GM18907 (cell line): ENCODE results near the gene VPS39.

ENCODE experiments used
- ATAC-seq: cut with Tn5 transposase; IDR thresholded peaks from one replicate; pipeline ENCODE4 v1.9.1; 2021; ENCODE audit warnings: mild to moderate bottlenecking, moderate library complexity; ENCODE audit not compliant: unreplicated experiment

VPS39 gene

GRCh38 chr15:42131826-42132806, 76.0 kb downstream of the VPS39 start:
- no peak for ATAC-seq

- ATAC-seq: no peak
Measured at GRCh38 chr15:42131006-42131405, 77.1 kb downstream of the VPS39 start.

DNA sequence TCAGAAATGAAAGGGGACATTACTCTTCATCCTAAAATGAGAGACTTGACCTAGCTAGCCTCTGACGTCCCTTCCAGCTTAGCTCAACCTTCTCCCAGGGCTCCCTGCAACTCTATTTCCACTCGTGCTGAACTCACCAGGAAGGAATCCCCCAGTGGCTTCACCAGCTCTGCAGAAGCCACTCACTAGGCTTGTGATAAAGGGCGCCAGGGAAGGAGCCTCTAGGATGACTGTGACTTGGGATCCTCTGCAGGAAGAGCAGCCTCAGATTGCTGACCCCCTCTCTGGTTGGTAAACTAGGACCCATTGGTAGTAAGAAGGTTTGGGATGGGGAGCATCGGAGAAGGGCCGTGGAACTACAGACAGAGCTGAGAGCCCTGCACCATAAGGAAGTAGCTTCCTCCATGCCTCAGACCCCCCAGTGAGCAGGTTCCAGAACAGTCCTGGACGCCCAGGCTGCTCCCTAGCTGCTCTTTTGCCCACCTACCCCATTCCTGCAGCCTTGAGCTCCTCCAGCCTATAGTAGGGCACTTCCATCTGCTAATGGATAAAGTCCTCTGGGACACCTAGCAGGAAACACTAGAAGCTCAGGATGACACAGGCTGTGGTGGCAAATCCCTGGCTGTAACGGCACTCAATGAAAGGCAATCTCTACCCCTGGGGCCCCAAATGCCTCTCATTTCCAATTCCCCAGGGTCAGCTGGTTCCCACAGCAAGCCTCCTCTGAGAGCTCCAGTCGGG, 77.7 kb downstream of the VPS39 start:
- no peak for ATAC-seq

DNA sequence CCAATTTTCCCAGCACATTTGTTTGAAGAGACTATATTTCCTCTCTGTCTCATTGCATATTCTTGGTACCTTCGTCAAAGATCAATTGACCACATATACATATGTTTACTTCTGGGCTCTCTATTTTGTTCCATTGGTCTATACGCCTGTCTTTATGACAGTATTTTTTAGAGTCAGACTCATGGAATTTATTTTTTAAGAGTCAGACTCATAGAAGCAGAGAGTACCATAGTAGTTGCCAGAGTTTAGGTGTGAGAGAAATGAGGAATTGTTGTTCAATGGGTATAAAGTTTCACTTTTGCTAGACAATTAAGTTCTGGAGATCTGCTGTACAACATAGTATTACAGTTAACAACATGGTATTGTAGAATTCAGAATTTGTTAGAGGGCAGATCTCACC, 78.7 kb downstream of the VPS39 start:
- no peak for ATAC-seq

- no peak for ATAC-seq
Measured at GRCh38 chr15:42128476-42128875, 79.6 kb downstream of the VPS39 start.

- no peak for ATAC-seq
Measured at GRCh38 chr15:42123546-42123945, 84.6 kb downstream of the VPS39 start.

GRCh38 chr15:42121682-42122081, 86.4 kb downstream of the VPS39 start:
- no peak for ATAC-seq

DNA sequence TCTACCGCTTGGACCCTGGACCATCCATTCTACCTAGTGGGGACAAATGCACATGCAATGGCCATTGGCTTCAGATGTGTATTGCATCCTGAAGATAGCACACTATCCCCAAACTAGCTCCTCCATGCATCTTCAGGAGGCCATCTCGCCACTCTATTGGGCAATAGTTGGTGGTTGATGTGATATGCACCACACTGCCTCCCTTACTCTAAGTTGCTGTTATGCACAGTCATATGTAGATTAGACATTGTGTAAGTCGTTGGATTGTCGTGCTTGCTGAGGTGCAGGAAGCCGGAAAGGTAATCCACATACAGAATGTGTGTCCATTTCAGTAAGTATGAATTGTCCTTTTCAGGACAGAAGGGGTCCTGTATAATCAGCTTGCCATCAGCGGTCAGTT, 87.1 kb downstream of the VPS39 start:
- ATAC-seq: no peak

DNA sequence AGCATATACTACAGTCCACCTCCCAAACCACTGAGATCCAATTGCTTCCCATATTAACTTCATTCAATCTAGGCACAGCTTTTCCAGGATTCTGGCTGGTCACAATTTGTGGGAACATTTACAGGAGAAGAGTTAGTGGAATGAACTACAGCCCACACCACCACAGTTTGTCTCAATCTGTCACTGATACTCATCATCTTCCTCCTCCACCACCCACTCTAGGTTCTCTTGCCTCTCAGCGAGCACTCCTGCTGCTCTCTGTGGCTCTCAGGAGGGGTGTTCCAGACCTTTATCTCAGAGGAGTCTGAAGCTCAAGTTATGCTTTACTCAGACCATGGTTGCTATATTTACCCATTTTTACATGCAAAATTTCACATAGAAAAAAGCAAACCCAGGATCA, 87.8 kb downstream of the VPS39 start:
- no peak for ATAC-seq

GRCh38 chr15:42119446-42119760, 88.7 kb downstream of the VPS39 start:
- no peak for ATAC-seq

- ATAC-seq: no peak
Measured at GRCh38 chr15:42118650-42119445, 89.3 kb downstream of the VPS39 start.

DNA sequence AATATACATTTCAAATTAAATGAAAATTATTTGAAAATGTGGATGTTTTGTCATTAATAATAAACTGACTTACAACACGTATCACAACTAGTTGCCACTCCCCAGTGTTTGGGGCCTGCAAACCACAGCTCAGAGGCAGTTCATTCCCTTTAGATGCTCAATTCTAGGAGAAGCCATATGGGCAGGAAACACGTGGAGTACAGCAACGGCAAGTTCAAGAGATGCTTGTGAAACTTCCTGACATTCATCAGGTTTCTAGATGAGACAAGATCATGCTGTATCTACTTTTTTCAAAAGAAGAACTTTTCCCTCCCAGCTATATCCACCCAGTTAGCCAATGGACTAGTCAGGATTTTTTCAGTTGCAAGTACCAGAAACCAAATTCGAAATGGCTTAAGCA, 96.2 kb downstream of the VPS39 start:
- ATAC-seq: no peak

GRCh38 chr15:42110367-42110766, 97.7 kb downstream of the VPS39 start:
- ATAC-seq: no peak

- no peak for ATAC-seq
Measured at GRCh38 chr15:42108806-42109205, 99.3 kb downstream of the VPS39 start.
